ENCODE measurements around the gene MBD6.

The MBD6 gene

DNA sequence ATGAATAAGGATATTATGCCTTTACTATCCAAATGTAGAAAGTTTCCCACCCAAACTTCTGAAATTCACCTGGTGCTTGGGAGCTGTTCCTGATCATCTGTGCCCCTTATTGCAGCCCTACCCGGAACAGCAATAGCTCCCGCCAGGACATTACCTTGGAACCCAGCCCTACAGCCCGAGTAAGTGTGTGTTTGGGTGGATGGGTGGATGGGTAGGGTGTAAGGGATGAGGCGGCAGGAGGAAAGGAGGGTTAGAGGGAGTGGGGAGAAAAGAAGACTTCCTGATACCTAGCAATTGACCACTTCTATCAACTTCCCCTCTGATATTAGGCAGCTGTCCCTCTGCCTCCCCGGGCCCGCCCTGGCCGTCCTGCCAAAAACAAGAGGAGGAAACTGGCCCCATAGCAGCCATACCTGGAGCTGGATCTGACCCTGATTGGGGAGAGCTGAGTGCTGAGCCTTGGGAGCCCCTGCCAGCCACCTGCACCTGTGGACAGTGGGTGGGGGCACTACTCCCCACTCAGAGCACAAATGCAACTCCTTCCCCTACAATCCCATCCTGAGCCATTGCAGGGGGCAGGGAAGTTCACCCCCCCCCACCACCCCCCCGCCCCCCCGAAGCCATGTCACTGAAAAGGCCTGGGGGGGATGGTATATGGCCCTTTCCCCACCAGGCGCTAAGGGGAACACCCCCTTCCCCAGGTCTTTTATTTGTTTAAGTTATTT lies 6.4 kb downstream of the MBD6 start:
- DNase-seq: no peak

DNA sequence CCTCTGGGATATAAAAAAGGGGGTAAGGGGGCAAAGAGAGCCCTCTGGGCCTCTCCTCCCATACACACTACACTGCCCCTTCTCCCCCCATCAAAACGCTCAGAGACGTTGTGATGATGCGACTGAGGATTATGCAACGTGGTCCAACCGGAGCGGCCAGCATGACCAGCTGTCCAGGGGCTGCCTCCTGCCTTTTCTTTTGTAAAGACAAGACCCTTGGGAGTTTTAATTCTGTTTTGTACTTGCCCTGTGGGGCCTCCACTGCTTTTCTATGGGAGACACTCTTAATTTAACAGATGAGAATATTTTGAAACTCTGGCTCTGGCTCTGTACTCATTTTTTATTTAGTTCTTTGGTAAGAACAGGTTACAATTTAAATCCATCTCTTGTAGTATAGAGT lies 7.2 kb downstream of the MBD6 start:
- no peak for DNase-seq

DNA sequence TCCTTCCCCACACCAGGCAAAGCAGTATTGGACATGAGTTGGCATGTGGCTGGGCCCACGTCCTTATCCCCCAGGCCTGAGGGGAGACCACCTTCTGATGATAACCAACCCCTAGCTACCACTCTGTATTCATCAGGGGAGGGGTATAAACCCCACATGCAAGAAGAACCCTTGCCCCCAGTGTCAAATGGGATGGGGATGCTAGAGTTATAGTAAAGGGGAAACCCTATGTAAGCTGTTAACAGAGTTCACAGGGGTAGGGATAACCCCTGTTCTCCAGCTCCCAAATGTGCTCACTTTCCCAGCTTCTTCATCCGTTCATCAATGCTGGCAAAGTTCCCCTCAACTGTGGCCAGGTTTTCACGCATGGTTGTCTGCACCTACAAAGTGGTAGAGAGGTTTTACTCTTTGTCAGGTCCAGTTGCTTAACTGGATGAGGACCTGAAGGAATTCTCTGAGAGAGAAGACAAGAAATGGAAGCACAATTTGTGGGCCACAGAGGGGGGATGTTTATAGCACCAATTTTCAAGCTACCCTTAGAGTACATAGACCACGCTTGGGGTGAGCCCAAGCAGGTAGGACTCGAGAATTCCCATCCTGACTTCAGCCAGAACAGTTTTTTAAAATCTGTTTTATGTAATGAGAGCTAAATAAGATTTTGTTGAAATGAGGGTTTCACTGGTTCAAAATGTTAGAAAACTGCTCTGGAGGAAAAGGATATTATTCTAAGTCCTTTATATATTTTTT lies 7.9 kb downstream of the MBD6 start:
- no peak for DNase-seq

DNA sequence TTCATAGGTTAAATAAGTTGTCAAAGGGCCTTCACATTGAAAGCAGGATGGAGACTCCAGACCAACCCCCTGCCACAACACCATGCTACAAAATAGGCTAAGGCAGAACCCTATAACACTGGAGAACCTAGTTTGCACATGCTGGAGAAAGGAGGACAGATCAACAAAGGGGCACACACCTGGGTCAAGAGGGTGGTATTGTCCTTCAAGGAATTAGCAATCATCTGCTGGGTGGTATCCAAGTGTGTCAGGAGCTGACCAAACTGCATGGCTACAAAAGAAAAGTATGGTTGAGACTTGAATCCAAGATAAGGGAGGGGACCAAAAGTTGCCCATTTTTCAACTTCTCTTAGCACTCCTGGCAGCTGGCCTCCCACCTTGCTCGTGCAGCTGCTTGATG lies 9.2 kb downstream of the MBD6 start:
- DNase-seq: no peak

DNA sequence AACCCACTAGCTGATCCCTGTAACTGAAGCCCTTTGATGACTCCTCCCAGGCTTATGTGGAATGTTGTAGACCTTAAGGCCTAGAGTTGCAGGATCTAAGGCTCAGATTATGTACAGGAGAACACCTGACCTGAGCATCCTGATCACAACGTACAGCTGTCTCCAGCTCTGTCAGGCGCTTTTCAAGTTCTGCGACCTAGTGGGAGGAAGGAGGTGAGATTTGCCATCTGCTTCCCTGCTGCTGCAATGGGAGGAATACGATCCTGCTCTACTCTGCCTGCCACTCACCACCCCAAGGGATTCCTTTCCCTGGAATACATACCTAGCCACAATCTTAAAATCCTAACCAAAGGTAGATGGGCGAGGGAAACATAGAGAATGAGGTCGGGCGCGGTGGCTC lies 10.5 kb downstream of the MBD6 start:
- DNase-seq: no peak

DNA sequence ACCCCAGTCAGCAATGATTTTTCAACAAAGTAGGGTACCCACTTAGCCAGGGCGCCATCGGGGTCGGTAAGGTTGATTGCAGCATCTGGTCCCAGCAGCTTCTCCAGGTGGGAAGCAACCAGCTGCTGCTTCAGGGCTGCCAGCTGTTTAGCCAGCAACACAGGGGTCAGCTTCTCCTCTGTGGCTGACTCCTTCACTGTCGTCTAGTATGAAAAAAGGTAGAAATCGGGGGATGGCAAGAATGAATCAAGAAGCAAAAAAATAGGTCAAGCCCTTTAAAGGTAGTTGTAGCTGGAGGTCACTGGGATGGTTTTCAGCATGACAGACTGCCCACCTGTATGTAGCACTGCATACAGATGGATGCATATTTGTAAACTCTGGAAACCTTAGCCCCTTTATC lies 11.6 kb downstream of the MBD6 start:
- DNase-seq: no peak

DNA sequence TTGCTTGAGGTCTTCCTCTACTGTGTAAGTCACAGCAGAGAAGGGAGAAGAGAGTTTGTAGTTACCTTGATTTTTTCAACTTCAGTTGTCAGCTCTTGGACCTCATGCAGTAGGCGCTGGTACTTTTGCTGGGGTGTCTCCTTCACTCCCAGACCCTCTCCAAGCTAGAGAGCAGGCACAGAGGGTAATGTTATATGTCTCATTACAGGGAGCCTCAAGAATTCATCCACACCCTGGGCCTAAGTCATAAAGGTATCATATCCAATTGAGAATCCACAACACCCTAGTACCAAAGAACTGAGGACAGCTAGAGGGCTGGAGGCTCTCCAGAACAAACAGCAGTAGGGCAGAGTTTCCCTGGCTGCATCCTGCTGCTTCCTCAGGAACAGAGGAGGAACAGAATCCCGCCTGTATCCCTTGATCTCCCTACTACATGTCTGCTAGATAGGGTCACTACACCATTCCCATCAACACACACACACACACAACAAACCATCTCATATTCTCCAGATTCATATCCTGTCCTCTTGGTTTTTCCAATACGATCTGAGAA lies 12.4 kb downstream of the MBD6 start:
- no peak for DNase-seq

DNA sequence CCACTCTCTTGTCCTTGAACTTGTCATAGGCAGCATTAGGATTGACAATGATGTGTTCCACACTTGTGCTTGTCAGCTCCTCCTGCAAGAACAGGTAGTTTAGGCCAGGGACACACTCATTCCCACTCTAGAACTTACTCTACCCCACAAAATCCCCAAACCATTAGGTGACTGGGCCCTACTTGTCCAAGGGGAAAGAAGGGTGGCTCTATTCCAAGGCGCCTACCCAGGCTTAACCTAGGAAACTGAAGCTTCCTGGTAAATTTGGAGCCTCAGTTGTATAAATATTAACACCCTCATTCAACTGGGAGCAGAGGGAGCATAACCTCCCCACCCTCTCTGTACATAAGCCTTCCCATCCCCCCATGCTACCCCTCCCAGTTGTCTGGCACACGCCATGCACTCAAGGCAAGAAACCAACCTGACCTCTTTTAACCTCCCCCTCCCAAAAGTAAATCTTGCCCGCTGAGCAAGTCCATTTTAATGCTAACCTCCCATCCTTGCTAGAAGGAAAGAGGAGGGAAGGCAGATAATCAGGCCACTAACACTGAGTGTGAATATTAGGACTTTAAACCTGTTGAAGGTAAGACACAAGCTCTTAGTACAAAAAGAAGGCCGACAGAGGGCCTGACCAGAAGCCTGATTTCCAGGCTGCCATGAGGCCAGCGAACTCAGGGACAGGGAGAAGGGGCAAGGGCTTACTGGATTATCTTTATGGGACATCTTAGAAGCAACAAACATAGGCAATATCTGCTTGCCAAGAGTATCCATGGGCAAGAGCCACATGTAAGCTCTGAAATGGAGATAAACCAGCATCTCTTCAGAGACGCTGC lies 13.4 kb downstream of the MBD6 start:
- DNase-seq: no peak

DNA sequence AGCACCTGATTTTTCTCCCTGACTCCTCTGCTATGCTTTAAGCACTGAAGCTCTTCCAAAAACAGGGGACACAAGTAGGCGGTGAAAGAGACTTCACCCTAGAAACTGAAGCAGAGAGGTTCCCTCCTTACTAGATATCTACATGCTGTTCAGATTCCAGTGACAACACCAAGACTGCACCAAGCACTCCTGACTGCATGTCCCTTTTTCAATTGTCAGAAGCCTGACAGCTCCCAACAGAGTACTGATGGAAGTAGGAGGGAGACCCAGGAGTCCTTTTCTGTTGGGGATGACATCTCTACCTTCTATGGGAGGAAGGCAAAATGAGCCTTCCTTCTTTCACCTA lies 13.9 kb downstream of the MBD6 start:
- DNase-seq: no peak

DNA sequence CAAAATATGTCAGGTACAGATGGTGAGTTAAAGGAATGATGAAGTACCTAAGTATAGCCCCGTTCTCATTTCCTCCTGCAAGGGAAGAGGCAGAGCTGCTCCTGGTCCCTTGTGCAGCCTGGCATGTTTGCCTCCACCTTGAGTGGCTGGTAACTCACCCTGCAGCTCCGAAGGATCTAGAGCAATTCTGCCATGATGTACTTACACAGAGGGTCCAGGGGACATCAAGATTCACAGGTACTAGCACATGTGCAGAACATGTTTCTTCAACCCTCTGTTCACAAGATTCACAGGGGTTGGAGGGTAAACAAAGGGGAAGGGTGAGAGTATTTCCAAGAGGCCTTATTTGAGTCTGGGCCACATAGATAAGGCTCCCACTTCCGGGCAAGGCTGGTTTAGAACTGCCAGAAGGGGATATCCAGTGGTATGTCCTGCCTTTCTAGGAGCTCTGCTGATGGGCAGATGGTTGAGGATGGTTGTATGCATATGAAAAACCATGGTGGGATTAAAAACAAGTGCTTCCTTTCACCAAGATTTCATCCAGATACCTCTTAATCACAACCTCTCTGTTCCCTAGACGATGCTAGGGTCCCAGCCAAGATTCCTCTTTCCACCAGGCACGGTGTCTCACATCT lies 16.6 kb downstream of the MBD6 start:
- DNase-seq: no peak

DNA sequence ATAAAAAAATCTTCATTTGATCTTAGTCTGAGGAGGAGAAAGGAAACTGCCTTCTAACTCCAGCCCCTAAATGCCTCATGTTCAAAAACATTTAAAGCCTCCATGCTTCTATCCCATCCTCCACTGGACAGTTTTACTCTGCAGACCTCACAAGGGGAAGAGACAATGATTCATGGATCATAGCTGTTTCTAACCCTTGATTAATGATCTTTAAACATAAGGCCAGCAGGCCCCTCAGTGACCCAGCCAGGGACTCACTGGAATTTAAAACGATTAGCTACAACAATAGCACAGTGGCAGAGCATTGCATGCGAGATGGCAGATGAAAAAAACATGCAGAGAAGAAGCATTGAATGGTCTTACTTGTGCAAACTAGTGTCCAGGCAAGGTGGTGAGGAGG lies 18.4 kb downstream of the MBD6 start:
- DNase-seq: no peak

DNA sequence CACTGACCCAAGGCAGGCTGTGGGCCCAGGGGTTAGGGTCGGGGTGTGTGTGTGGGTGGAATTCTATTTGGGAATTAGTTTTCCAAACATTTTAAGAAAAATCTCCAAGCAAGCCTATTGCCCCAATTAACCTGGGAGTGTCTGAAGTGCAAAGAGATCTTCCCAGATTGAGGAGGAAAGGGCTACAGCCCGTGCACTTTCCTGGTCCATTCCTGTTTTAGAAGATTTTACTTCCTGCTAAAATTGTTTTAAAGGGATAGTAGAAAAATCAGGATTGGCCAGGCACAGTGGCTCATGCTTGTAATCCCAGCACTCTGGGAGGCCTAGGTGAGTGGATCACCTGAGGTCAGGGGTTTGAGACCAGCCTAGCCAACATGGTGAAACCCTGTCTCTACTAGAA lies 19.1 kb downstream of the MBD6 start:
- DNase-seq: no peak

DNA sequence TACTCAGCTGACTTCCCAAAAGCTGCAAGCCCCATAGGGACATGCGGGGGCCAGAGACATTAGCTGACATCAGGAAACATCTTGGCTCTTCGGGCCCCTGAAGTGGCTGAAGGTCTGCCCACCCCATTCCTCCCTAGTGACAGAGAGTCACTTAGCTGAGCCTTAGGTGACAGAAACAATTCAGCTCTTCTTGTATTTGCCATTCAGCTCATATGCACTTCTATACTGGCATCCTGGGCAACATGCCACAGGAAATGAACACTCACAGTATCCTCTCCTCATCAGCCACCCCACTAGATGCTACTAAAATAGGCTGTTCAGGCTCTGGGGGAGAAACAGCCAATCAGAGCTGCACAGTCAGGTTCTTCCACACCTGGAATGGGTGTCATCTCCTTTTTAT lies 21.0 kb downstream of the MBD6 start:
- DNase-seq: peak; percentile 17

DNA sequence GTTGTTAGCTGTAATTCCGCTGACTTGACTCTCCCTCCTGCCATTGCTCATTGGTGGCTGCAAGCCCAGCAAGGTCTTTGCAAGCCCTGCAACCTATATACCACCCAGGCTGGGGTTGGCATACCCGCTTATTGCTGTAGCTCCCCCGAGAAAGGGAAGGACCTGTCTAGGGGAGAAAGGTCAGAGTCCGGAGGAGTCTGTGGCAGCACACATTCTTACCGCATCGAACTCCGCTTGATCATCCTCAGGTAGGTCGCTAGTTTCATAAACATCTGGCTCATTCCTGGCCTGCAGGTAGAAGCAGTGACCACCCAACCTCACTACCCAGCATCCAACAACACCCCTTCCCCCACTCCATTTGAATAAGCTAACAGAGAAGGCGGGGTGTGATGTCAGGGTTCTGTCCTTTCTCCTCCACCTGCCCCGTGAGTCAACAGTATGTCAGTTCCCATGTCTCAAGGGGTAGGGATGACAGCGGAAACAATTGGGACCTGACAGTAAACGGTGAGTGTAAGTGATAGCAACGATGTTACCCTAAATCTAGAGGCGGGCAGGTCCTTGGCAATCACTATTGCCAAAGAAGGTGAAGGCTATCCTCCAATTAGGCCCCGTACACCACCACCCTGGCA lies 23.3 kb downstream of the MBD6 start:
- no peak for DNase-seq

DNA sequence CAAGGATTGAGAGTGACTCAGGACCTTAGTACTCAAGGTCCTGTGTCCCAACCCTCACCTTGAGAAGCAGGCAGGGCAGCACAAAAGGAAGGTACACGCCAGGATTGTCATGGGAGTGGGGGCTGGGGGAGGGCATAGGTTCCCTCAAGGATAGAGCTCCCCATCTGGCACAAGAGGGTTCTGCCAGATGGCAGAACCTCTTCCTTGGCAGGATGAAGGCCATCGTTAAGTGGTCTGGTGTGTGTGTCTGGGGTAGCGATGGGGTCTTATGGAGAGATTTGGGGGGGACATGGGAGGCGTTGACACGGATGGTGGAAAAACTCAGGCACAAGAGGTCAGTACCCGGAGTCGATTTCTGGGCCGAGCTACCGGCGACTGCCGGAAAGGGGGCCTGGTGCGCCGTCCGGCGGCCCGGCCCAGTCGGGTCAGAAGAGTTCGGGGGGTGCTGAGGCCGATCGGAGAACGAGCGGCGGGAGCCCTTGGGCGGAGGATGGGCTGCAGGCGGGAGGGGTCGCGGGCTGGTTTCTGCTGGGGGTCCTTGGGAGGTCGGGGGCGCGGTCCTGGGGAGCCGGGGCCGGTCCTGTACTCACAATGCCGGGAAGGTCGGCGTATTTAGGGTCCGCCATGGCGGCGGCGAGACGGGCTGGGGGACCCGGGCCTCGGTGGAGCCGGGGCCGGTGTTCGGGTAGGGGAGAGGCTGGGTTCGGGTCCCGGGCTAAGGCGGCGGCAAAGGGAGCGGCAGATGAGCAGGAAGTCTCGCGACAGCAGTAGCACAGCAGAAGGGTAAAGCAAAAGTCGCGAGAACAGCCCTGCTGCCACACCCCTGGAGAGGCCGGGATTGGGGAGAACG lies 24.0 kb downstream of the MBD6 start, which contains the start of gene DCTN2:
Gene DCTN2 (minus strand): TSS at position 755 of the 850 bp plus-strand sequence. CDS start 129 bp downstream, at position 626.
- DNase-seq: peak; percentile 98

DNA sequence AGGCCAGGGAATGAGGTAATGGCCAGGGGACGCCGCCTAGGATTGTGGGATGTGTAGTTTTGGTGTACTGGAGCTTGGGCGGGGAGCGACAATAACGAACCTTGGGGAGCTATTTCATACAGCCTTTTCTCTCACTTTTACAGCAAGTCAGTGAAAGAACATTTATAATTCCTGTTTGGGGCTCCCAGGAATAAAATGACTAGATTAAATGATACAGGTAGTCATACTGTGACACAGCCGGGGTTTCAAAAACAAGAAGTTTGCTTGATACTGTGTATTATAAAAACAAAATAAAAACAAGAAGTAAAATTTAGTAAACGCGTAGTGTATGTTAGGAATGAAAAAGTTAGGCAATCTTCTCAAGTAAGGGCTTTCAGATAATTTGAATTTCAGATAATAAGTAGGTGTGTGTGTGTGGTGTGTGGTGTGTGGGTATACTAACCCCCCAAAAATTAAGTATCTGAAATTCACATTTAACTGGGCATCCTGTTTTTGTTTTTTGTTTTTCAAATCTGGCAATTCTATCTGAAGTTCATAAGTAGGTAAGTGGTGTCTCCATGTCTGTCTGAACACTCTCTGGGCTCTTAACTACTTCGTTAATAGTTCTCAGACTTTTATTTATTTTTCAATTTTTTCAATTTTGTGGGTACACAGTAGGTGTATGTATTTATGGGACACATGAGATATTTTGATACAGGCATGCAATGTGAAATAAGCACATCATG lies 24.8 kb downstream of the MBD6 start:
- DNase-seq: no peak

DNA sequence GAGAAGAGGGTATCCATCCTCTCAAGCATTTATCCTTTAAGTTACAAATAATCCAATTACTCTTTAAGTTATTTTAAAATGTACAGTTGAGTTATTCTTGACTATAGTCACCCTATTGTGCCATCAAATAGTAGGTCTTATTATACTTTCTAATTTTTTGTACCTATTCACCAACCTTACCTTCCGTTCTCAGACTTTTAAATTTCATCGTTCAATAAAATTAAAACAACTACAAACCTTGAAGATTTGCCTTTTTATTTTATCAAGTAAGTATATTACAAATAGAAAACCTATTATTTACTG lies 25.3 kb downstream of the MBD6 start:
- DNase-seq: no peak

DNA sequence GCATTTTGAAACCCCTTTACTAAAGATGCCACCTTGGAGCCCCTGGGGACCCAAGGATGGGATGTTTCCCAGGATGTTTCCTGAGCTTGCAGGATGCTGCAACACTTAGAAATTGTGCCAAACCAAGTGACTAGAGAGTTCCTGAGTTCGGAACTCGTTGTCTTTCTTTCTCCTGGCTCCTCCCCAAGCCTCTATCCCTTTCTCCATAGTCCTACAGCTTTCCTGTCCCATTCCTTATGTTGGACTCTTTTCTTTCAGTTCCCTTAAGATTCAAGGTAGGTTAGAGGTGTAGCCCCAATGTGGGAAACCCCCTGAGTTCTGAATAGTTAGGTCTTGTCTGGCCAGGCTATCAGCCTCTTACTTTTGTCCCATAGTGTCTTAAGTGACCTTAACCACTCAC lies 25.9 kb downstream of the MBD6 start:
- DNase-seq: no peak

DNA sequence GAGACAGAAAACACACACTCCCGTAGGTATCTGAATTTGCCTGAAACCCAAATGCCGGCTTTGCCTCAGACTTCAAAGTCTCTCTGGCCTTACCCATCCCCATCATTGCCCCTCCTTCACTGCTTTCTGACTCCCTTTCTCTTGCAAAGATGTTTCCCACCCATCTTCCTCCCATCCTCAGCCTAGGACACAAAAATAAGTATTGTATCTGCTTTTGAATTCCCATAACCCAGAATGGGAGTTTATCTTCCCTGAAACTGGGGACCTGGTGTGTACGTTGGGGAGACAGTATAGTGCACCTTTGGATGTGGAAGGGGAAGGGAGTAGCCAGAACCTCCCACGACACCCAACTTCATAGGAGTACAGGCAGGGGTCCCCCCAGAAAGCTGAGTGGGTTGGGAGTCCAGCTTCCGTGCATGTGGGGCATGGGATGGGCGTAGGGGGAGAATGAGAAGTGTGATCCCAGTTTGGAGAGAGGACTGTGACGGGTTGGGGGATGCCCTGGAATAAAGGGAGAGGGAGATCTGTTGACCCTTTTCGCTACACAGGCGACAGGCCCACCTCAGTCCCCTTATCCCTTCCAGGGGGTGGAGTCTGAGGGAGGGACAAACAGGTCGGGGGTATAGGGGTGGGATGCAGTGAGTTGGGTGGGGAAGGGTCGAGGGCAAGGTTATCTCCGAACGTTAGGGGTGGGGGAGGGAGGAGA lies 26.7 kb downstream of the MBD6 start:
- no peak for DNase-seq

DNA sequence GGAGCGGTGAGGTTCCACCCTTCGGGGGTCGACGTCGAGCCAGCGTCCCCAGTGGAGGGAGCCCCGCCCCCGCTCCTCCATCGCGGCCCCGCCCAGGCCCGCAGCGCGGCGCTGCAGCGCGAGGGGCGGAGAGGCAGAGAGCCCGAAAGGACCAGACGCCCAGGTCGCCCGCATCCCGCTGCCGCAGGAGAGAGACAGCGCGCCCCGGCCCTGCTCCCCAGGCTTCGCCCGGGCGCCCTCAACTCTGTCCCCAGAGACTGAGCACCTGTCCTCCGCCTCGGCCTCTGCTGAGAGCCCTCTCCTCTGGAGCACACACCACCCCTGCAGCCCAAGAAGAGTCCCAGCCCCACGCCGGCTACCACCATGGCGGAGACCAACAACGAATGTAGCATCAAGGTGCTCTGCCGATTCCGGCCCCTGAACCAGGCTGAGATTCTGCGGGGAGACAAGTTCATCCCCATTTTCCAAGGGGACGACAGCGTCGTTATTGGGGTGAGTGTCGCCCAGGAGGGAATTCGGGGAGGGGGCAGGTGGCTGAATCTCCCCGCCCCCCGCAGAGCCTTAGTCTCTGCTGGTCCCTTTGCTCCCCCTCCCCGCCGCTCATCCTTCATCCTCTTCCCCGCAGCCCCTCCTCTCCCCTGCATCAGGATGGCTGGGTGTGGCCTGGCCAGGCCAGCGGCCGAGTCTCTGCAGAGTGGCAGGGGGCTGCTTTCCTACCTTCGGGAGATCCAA lies 27.5 kb downstream of the MBD6 start, which contains the start of gene KIF5A:
Gene KIF5A (plus strand): TSS at position 136 of the 732 bp plus-strand sequence. CDS start 228 bp downstream, at position 364.
- peak; percentile 72 for DNase-seq
